Measurements from ENCODE around the gene PGAP3. TPM values are rescaled to one million over a fixed set of nuclear protein-coding genes. Genes with fewer than 3 reads are reported as not detected.

PGAP3 gene
- total RNA-seq, 1 experiment from 2014 or later: 5.9 TPM

DNA sequence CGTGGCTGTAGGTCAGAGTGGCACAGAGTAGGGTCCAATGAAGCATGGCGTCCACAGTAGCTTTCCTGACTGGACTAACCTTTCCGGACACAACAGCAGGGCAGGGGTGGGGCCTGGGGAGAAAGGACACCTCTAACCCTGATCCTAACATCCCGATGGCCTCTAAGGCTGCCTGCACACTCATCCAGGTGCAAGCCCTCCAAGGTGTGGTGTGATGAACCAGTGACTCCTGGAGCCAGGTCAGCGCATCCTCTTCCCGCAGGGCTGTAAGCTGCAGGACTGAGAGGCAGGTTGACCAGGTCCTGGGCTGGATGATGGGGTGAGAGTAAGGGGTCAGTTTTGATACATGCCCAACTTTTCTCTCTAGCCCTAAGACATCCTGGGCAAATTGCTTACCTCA lies 8.9 kb upstream of the PGAP3 start:
- no peaks in the 10 kb centered on the region for H4K20me1 ChIP-seq (ENCODE audit: low read length)
- no peaks in the 10 kb centered on the region for H3K27me3 ChIP-seq (ENCODE audit: low read length)
- POLR2A ChIA-PET (ENCODE audit: unreplicated experiment): no interaction called here
- no peak for DNase-seq
- no peak overlapping the region for H3K27ac ChIP-seq (ENCODE audit: low read length)
- H3K9me3 ChIP-seq (ENCODE audit: low read length): no peaks in the 10 kb centered on the region
- H3K79me2 ChIP-seq (ENCODE audit: low read length): peaks cover 24% of the 10 kb centered on the region
- no peaks in the 10 kb centered on the region for H3K9me2 ChIP-seq (replicated peaks; ENCODE audit: low read length)
- ATAC-seq: no peak
- BruUV-seq (replicated peaks): no TSS peak
- no peaks in the 10 kb centered on the region for H3K36me3 ChIP-seq (ENCODE audit: low read depth, low read length)
- no peaks in the 10 kb centered on the region for H3F3A ChIP-seq (ENCODE audit: low read length, unreplicated experiment)
- intact Hi-C loops (cut with micrococcal nuclease): no loop called here
- CTCF ChIA-PET: no interaction called here
- H2AFZ ChIP-seq (ENCODE audit: low read length): no peak overlapping the region
- no peak overlapping the region for H3K4me2 ChIP-seq (ENCODE audit: low read length)
- no peak for TF ChIP-seq EZH2 (IDR thresholded peaks at IDR 0.05; ENCODE audit: low read length, unreplicated experiment)
- no peak for TF ChIP-seq EZH2phosphoT487 (IDR thresholded peaks at IDR 0.05; ENCODE audit: borderline replicate concordance, low read length)
- no peak for TF ChIP-seq CTCF (conservative IDR thresholded peaks at IDR 0.05; ENCODE audit: low read depth, low read length)
- H3K9ac ChIP-seq (ENCODE audit: low read length): no peak overlapping the region
- peaks cover 10% of the 10 kb centered on the region for H3K4me1 ChIP-seq (ENCODE audit: insufficient read depth, low read length)
- H3K4me3 ChIP-seq (ENCODE audit: low read length): no peak overlapping the region

GRCh38 chr17:39695089-39695474 lies 7.2 kb upstream of the PGAP3 start:
- Histone ChIP-seq H3K79me2 (ENCODE audit: low read length) (peaks cover 8% of the 10 kb centered on the region), H3K9me3 (ENCODE audit: low read length) (no peaks in the 10 kb centered on the region), H3K4me3 (ENCODE audit: low read length) (no peak overlapping the region), H3K9ac (ENCODE audit: low read length) (no peak overlapping the region), H3K27me3 (ENCODE audit: low read length) (no peaks in the 10 kb centered on the region), H3F3A (ENCODE audit: low read length, unreplicated experiment) (no peaks in the 10 kb centered on the region), H2AFZ (ENCODE audit: low read length) (no peak overlapping the region), H3K36me3 (ENCODE audit: low read depth, low read length) (no peaks in the 10 kb centered on the region), H3K4me2 (ENCODE audit: low read length) (no peak overlapping the region), H4K20me1 (ENCODE audit: low read length) (no peaks in the 10 kb centered on the region), H3K9me2 (replicated peaks; ENCODE audit: low read length) (no peaks in the 10 kb centered on the region), H3K4me1 (ENCODE audit: insufficient read depth, low read length) (0 out of 2 replicates have a peak, but pooled peaks cover 3% of the 10 kb centered on the region), H3K27ac (ENCODE audit: low read length) (no peak overlapping the region)
- no peak for ATAC-seq
- TF ChIP-seq CTCF (conservative IDR thresholded peaks at IDR 0.05; ENCODE audit: low read depth, low read length) (no peak), EZH2phosphoT487 (IDR thresholded peaks at IDR 0.05; ENCODE audit: borderline replicate concordance, low read length) (no peak), EZH2 (IDR thresholded peaks at IDR 0.05; ENCODE audit: low read length, unreplicated experiment) (no peak)
- DNase-seq: no peak
- CTCF ChIA-PET: no interaction called here
- BruUV-seq (replicated peaks): no TSS peak
- intact Hi-C loops (cut with micrococcal nuclease): no loop called here
- POLR2A ChIA-PET (ENCODE audit: unreplicated experiment): no interaction called here

GRCh38 chr17:39694593-39694992 lies 6.7 kb upstream of the PGAP3 start:
- CTCF ChIA-PET: no interaction called here

More at GRCh38 chr17:39694593-39694992, 6.7 kb upstream of the PGAP3 start:
- POLR2A ChIA-PET (ENCODE audit: unreplicated experiment): no interaction called here
- peaks cover 3% of the 10 kb centered on the region for H3K79me2 ChIP-seq (ENCODE audit: low read length)
- DNase-seq (no peak), ATAC-seq (no peak)
- TF ChIP-seq EZH2 (IDR thresholded peaks at IDR 0.05; ENCODE audit: low read length, unreplicated experiment): no peak
- no peak overlapping the region for H2AFZ ChIP-seq (ENCODE audit: low read length)
- 0 out of 2 replicates have a peak, but pooled peaks cover 3% of the 10 kb centered on the region for H3K4me1 ChIP-seq (ENCODE audit: insufficient read depth, low read length)
- H3K27ac ChIP-seq (ENCODE audit: low read length): no peak overlapping the region
- no peak overlapping the region for H3K4me2 ChIP-seq (ENCODE audit: low read length)
- H3K36me3 ChIP-seq (ENCODE audit: low read depth, low read length): no peaks in the 10 kb centered on the region
- H4K20me1 ChIP-seq (ENCODE audit: low read length): no peaks in the 10 kb centered on the region
- no peaks in the 10 kb centered on the region for H3K9me2 ChIP-seq (replicated peaks; ENCODE audit: low read length)
- no peaks in the 10 kb centered on the region for H3F3A ChIP-seq (ENCODE audit: low read length, unreplicated experiment)
- no peaks in the 10 kb centered on the region for H3K9me3 ChIP-seq (ENCODE audit: low read length)
- intact Hi-C loops (cut with micrococcal nuclease): no loop called here
- H3K9ac ChIP-seq (ENCODE audit: low read length): no peak overlapping the region
- no peaks in the 10 kb centered on the region for H3K27me3 ChIP-seq (ENCODE audit: low read length)
- no peak overlapping the region for H3K4me3 ChIP-seq (ENCODE audit: low read length)
- no TSS peak for BruUV-seq (replicated peaks)

Measured in PC-3 (cell line).